ENCODE measurements around the gene WAC. TPM values are rescaled to one million over a fixed set of nuclear protein-coding genes. Genes with fewer than 3 reads are reported as not detected.

WAC gene
- total and polyA plus RNA-seq, 2 of the 13 experiments (the other 11 are each of a cell fraction or from before 2014, with no cell fraction given): 69.1 to 96.2 TPM

- TF ChIP-seq SNAPC2 (CRISPR knock-in tag; IDR thresholded peaks at IDR 0.05) (peak; percentile 44; the same call in 1 of the 2 replicates), ZGPAT (CRISPR knock-in tag; IDR thresholded peaks at IDR 0.05) (peak; percentile 97), SMAD9 (CRISPR knock-in tag; IDR thresholded peaks at IDR 0.05) (no peak), ZNF234 (CRISPR knock-in tag; conservative IDR thresholded peaks at IDR 0.05) (peak; percentile 96), ZNF883 (CRISPR knock-in tag; IDR thresholded peaks at IDR 0.05; ENCODE audit: not compliant biosample characterization) (peak; percentile 77), FOSL2 (CRISPR knock-in tag; IDR thresholded peaks at IDR 0.05) (peak; percentile 36; the same call in 1 of the 2 replicates), ZNF256 (CRISPR knock-in tag; conservative IDR thresholded peaks at IDR 0.05) (no peak), ZBTB34 (CRISPR knock-in tag; IDR thresholded peaks at IDR 0.05) (no peak), PRPF4 (IDR thresholded peaks at IDR 0.05; ENCODE audit: low read depth, low read length, poor library complexity, severe bottlenecking) (no peak), ZNF691 (CRISPR knock-in tag; IDR thresholded peaks at IDR 0.05; ENCODE audit: borderline replicate concordance, low read depth) (peak; percentile 66; the same call in 1 of the 2 replicates), MLXIP (CRISPR knock-in tag; IDR thresholded peaks at IDR 0.05; ENCODE audit: borderline replicate concordance) (no peak), ZNF496 (CRISPR knock-in tag; IDR thresholded peaks at IDR 0.05; ENCODE audit: insufficient replicate concordance) (no peak), ZNF777 (CRISPR knock-in tag; IDR thresholded peaks at IDR 0.05) (peak; percentile 98), ZBTB44 (CRISPR knock-in tag; IDR thresholded peaks at IDR 0.05) (no peak), NFIB (CRISPR knock-in tag; IDR thresholded peaks at IDR 0.05; ENCODE audit: borderline replicate concordance) (no peak), FOXA3 (CRISPR knock-in tag; IDR thresholded peaks at IDR 0.05) (0 out of 2 replicates have a peak, but pooled peaks have one; percentile 20), KDM5A (IDR thresholded peaks at IDR 0.05; ENCODE audit: borderline replicate concordance, low read length) (peak; percentile 73; the same call in 1 of the 2 replicates)
Observed at GRCh38 chr10:28532337-28533185, at the start of gene WAC (continued).
